ENCODE results near the gene SLC36A1. TPM values are rescaled to one million over a fixed set of nuclear protein-coding genes. Genes with fewer than 3 reads are reported as not detected.

Gene SLC36A1
- total and polyA plus RNA-seq, 2 experiments from 2014 or later: 10.9 to 19.5 TPM

DNA sequence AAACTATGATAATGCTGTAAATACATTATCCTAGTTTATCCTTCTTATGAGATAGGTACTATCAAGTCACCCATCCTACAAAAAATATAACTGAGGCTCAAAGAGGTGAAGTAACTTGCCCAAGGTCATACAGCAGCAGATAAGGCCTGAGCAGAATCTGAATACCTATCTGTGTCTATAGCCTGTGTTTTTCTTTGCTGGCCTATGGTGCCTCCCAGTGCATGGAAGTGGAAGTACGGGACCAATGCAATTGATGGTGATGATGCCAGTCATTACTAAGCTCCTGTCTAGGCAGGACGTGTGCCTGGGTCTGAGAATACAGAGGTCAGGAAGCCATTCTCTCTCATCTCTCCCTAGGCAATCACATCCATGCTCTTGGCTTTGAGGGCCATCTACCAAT, 75.9 kb downstream of the SLC36A1 start:
- TF ChIP-seq, protein P1, sequence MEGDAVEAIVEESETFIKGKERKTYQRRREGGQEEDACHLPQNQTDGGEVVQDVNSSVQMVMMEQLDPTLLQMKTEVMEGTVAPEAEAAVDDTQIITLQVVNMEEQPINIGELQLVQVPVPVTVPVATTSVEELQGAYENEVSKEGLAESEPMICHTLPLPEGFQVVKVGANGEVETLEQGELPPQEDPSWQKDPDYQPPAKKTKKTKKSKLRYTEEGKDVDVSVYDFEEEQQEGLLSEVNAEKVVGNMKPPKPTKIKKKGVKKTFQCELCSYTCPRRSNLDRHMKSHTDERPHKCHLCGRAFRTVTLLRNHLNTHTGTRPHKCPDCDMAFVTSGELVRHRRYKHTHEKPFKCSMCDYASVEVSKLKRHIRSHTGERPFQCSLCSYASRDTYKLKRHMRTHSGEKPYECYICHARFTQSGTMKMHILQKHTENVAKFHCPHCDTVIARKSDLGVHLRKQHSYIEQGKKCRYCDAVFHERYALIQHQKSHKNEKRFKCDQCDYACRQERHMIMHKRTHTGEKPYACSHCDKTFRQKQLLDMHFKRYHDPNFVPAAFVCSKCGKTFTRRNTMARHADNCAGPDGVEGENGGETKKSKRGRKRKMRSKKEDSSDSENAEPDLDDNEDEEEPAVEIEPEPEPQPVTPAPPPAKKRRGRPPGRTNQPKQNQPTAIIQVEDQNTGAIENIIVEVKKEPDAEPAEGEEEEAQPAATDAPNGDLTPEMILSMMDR (IDR thresholded peaks at IDR 0.05; ENCODE audit: poor library complexity): peak; percentile 48
- TF ChIP-seq EZH2 (IDR thresholded peaks at IDR 0.05; ENCODE audit: borderline replicate concordance) (no peak), EZH2phosphoT487 (IDR thresholded peaks at IDR 0.05; ENCODE audit: low read depth, severe bottlenecking, unreplicated experiment) (no peak)
- H4K20me1 ChIP-seq (ENCODE audit: insufficient read depth, poor library complexity, severe bottlenecking): no peaks in the 10 kb centered on the region
- no peaks in the 10 kb centered on the region for H3K79me2 ChIP-seq
- H3K4me2 ChIP-seq: no peak overlapping the region
- no peak overlapping the region for H2AFZ ChIP-seq
- H3K4me3 ChIP-seq: no peak overlapping the region
- WGBS (ENCODE audit: low lambda C conversion rate, missing lambda C conversion rate): 55% methylated on average over 2 of the region's 2 CpGs
- H3K27me3 ChIP-seq: no peaks in the 10 kb centered on the region
- H3K27ac ChIP-seq: no peak overlapping the region
- H3K4me1 ChIP-seq (ENCODE audit: insufficient read depth): no peaks in the 10 kb centered on the region
- peak; percentile 47 for DNase-seq (ENCODE audit: low spot score)
- H3K9me3 ChIP-seq (ENCODE audit: low read depth): no peaks in the 10 kb centered on the region
- no peaks in the 10 kb centered on the region for H3K36me3 ChIP-seq (replicated peaks; ENCODE audit: insufficient read depth, low read depth)
- no peaks in the 10 kb centered on the region for H3K9me2 ChIP-seq (replicated peaks; ENCODE audit: insufficient read depth)

DNA sequence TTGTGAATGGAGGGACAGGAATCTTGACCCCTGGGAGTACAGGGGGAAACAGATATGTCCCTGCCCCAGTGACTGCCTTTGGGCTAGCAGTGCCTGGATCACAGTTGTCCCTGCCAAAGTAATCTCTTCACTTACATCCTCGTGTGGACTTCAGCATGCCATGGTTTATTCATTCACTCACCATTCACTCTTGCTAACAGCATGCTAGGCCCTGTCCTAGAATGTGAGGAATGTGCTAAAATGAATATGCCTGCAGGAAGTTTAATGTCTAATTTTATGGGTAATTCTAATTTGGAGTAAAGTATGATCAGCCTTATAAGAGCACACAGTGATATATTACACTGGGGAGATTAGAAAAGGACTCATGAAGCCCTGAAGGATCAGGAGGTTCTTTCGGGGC, 80.8 kb downstream of the SLC36A1 start:
- DNase-seq (ENCODE audit: low spot score): no peak
- H3K79me2 ChIP-seq: no peaks in the 10 kb centered on the region
- H3K27ac ChIP-seq: no peak overlapping the region
- no peak overlapping the region for H3K4me3 ChIP-seq
- no peaks in the 10 kb centered on the region for H3K27me3 ChIP-seq
- H3K4me2 ChIP-seq: no peak overlapping the region
- H3K9me2 ChIP-seq (replicated peaks; ENCODE audit: insufficient read depth): no peaks in the 10 kb centered on the region
- H3K36me3 ChIP-seq (replicated peaks; ENCODE audit: insufficient read depth, low read depth): no peaks in the 10 kb centered on the region
- 74% methylated on average over 2 of the region's 2 CpGs for WGBS (ENCODE audit: low lambda C conversion rate, missing lambda C conversion rate)
- TF ChIP-seq EZH2phosphoT487 (IDR thresholded peaks at IDR 0.05; ENCODE audit: low read depth, severe bottlenecking, unreplicated experiment) (no peak), EZH2 (IDR thresholded peaks at IDR 0.05; ENCODE audit: borderline replicate concordance) (no peak)
- TF ChIP-seq, protein P1 (IDR thresholded peaks at IDR 0.05; ENCODE audit: poor library complexity): no peak
- H3K9me3 ChIP-seq (ENCODE audit: low read depth): no peaks in the 10 kb centered on the region
- H4K20me1 ChIP-seq (ENCODE audit: insufficient read depth, poor library complexity, severe bottlenecking): no peaks in the 10 kb centered on the region
- H3K4me1 ChIP-seq (ENCODE audit: insufficient read depth): no peaks in the 10 kb centered on the region
- H2AFZ ChIP-seq: no peak overlapping the region

DNA sequence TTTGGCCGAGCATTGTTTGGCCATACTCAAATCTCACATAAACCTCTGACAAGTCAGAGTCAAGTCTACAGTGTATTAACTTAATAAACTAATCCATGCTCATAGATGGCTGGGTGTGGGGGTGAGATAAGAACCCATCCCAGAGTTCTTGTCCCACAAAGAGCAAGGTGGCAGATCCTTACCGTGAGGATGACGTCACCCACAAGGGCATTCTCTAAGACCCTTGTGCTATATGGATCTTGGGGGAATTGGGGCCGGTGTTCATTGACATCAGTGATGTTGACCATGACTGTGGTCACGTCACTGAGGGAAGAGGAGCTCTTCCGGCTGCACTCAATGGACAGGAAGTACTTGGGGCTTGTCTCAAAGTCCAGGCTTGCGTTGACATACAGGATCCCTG, 81.6 kb downstream of the SLC36A1 start:
- Histone ChIP-seq H3K4me1 (ENCODE audit: insufficient read depth) (no peaks in the 10 kb centered on the region), H2AFZ (no peak overlapping the region), H3K79me2 (no peaks in the 10 kb centered on the region), H3K36me3 (replicated peaks; ENCODE audit: insufficient read depth, low read depth) (no peaks in the 10 kb centered on the region), H3K4me2 (no peak overlapping the region), H3K9me3 (ENCODE audit: low read depth) (no peaks in the 10 kb centered on the region), H3K27ac (no peak overlapping the region), H3K27me3 (no peaks in the 10 kb centered on the region), H3K4me3 (no peak overlapping the region), H3K9me2 (replicated peaks; ENCODE audit: insufficient read depth) (no peaks in the 10 kb centered on the region), H4K20me1 (ENCODE audit: insufficient read depth, poor library complexity, severe bottlenecking) (no peaks in the 10 kb centered on the region)
- DNase-seq (ENCODE audit: low spot score): no peak
- TF ChIP-seq EZH2 (IDR thresholded peaks at IDR 0.05; ENCODE audit: borderline replicate concordance): no peak
- TF ChIP-seq, protein P1 (IDR thresholded peaks at IDR 0.05; ENCODE audit: poor library complexity): no peak
- no peak for TF ChIP-seq EZH2phosphoT487 (IDR thresholded peaks at IDR 0.05; ENCODE audit: low read depth, severe bottlenecking, unreplicated experiment)
- WGBS (ENCODE audit: low lambda C conversion rate, missing lambda C conversion rate): 82% methylated on average over 7 of the region's 7 CpGs

DNA sequence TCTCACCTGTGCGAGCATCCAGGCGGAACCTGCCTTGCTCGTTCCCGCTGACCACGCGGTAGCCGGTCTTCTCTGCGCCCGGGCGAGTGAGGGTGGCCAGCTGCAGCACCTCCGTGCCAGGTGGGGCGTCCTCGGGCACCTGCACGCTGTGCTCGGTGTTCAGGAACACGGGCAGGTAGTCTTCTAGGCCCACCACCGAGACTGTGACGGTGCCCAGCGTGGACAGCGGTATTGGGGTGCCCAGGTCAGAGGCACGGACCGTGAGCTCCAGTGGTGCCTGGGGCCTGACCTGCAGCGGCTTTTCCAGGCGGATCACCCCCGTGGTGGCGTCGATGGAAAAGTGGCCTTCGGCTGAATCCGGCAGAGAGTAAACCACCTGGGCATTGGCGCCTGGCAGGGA, 84.2 kb downstream of the SLC36A1 start:
- H3K4me3 ChIP-seq: no peak overlapping the region
- H3K9me3 ChIP-seq (ENCODE audit: low read depth): no peaks in the 10 kb centered on the region
- H3K27me3 ChIP-seq: no peaks in the 10 kb centered on the region
- H3K4me2 ChIP-seq: no peak overlapping the region
- H3K36me3 ChIP-seq (replicated peaks; ENCODE audit: insufficient read depth, low read depth): no peaks in the 10 kb centered on the region
- no peaks in the 10 kb centered on the region for H3K4me1 ChIP-seq (ENCODE audit: insufficient read depth)
- no peak overlapping the region for H3K27ac ChIP-seq
- H2AFZ ChIP-seq: no peak overlapping the region
- H3K79me2 ChIP-seq: no peaks in the 10 kb centered on the region
- H3K9me2 ChIP-seq (replicated peaks; ENCODE audit: insufficient read depth): no peaks in the 10 kb centered on the region
- WGBS (ENCODE audit: low lambda C conversion rate, missing lambda C conversion rate): 96% methylated on average over 30 of the region's 30 CpGs
- no peak for DNase-seq (ENCODE audit: low spot score)
- TF ChIP-seq EZH2phosphoT487 (IDR thresholded peaks at IDR 0.05; ENCODE audit: low read depth, severe bottlenecking, unreplicated experiment) (no peak), EZH2 (IDR thresholded peaks at IDR 0.05; ENCODE audit: borderline replicate concordance) (no peak)
- TF ChIP-seq, protein P1 (IDR thresholded peaks at IDR 0.05; ENCODE audit: poor library complexity): no peak
- no peaks in the 10 kb centered on the region for H4K20me1 ChIP-seq (ENCODE audit: insufficient read depth, poor library complexity, severe bottlenecking)
